GM12878 (cell line): ENCODE results near the gene TTF2. TPM values are rescaled to one million over a fixed set of nuclear protein-coding genes. Genes with fewer than 3 reads are reported as not detected.

Source experiments
- ATAC-seq: fragments of 200-7000 bp; cut with Tn5 transposase; 3 replicates; pipeline ENCODE4 v1.9.1; 2020; ENCODE audit warnings: mild to moderate bottlenecking, moderate library complexity
- BruUV-seq: library from RNA; stranded (reverse); fragments of 400-500 nt; replicated peaks from 2 replicates; lab custom pipeline; 2021; lab: Mats Ljungman, UMichigan
- CTCF ChIA-PET: fragments of 300-600 bp; sonication (Branson Sonifier 250); formaldehyde crosslinking; extraction: SDS; loops from one replicate; lab custom pipeline; 2021; ENCODE audit warnings: inconsistent platforms; lab: Yijun Ruan, JAX
- POLR2A ChIA-PET: fragments of 350-600 bp; formaldehyde crosslinking; extraction: SDS; loops from one replicate; lab custom pipeline; 2021; ENCODE audit warnings: inconsistent platforms; lab: Charles Lee
- RAD21 ChIA-PET: fragments of 300-600 bp; sonication (Branson Sonifier 250); formaldehyde crosslinking; loops from one replicate; lab custom pipeline; 2023; ENCODE audit warnings: antibody characterized with exemption; ENCODE audit not compliant: unreplicated experiment; lab: Charles Lee
- SMC1A ChIA-PET: fragments of 300-600 bp; sonication (Branson Sonifier 250); formaldehyde crosslinking; loops from one replicate; lab custom pipeline; 2023; ENCODE audit not compliant: unreplicated experiment, uncharacterized antibody; lab: Charles Lee
- DNase-seq: peaks from one replicate; pipeline ENCODE4 v3.0.0-alpha.2; 2011; ENCODE audit warnings: low read depth, low spot score
- FAIRE-seq: peaks from 3 replicates; lab custom pipeline; 2011; peaks lifted over from hg19 to GRCh38; lab: Jason Lieb, UNC
- H2AFZ ChIP-seq: 2 replicates; pipeline ENCODE4 v1.6.0; 2011; ENCODE audit warnings: low read depth, low read length, control low read depth; ENCODE audit not compliant: control insufficient read depth
- H3K27ac ChIP-seq: 2 replicates; pipeline ENCODE4 v1.5.1; 2011; ENCODE audit warnings: control low read depth; ENCODE audit not compliant: control insufficient read depth, insufficient read depth
- H3K27me3 ChIP-seq, 2 experiments: replicated peaks in 1 of 2; 2 replicates each; pipeline versions ENCODE4 v1.6.0 to v1.6.1; 2011; ENCODE audit warnings: low read length in 1 of 2; ENCODE audit not compliant: control insufficient read depth in 2 of 2, insufficient read depth in 2 of 2
- H3K36me3 ChIP-seq, 2 experiments: 2 replicates each; pipeline ENCODE4 v1.5.1; 2011; ENCODE audit warnings: low read length in 1 of 2; ENCODE audit not compliant: control insufficient read depth in 2 of 2, insufficient read depth in 2 of 2
- H3K4me1 ChIP-seq: 2 replicates; pipeline ENCODE4 v1.6.1; 2011; ENCODE audit warnings: mild to moderate bottlenecking, low read length, moderate library complexity, mixed read lengths; ENCODE audit not compliant: control insufficient read depth, insufficient read depth
- H3K4me2 ChIP-seq: 2 replicates; pipeline ENCODE4 v1.6.0; 2011; ENCODE audit warnings: control low read depth; ENCODE audit not compliant: control insufficient read depth, insufficient read depth
- H3K4me3 ChIP-seq: fragments of 200-600 bp; sonication (generic); 2 replicates; pipeline ENCODE4 v1.5.1; 2016
- H3K79me2 ChIP-seq: 2 replicates; pipeline ENCODE4 v1.6.0; 2011; ENCODE audit warnings: low read length; ENCODE audit not compliant: control insufficient read depth, insufficient read depth
- H3K9ac ChIP-seq: 2 replicates; pipeline ENCODE4 v1.8.0; 2011; ENCODE audit warnings: low read length, control low read depth, mixed read lengths; ENCODE audit not compliant: control insufficient read depth, insufficient read depth
- H3K9me3 ChIP-seq: replicated peaks from 3 replicates; pipeline ENCODE4 v1.5.1; 2011; ENCODE audit warnings: mild to moderate bottlenecking, low read length; ENCODE audit not compliant: control insufficient read depth, insufficient read depth
- H4K20me1 ChIP-seq: 2 replicates; pipeline ENCODE4 v1.6.0; 2011; ENCODE audit not compliant: control insufficient read depth, insufficient read depth
- HDAC2 ChIP-seq: fragments of 200-600 bp; sonication (generic); IDR thresholded peaks from 2 replicates; pipeline ENCODE4 v1.6.1; 2017
- NFIC ChIP-seq: IDR thresholded peaks from 2 replicates; pipeline ENCODE4 v1.6.1; 2012; ENCODE audit warnings: low read depth, mild to moderate bottlenecking, inconsistent platforms, low read length, moderate library complexity
- SKIL ChIP-seq: fragments of 450-650 bp; IDR thresholded peaks from 2 replicates; pipeline ENCODE4 v1.6.1; 2017; ENCODE audit warnings: mild to moderate bottlenecking, low read depth, inconsistent platforms; ENCODE audit not compliant: poor library complexity, severe bottlenecking
- SMAD1 ChIP-seq: fragments of 450-650 bp; IDR thresholded peaks from 2 replicates; pipeline ENCODE4 v1.6.1; 2018; ENCODE audit warnings: mild to moderate bottlenecking, low read depth; ENCODE audit not compliant: partially characterized antibody
- ZNF24 ChIP-seq: fragments of 450-650 bp; IDR thresholded peaks from 2 replicates; pipeline ENCODE4 v1.6.1; 2017; ENCODE audit warnings: antibody characterized with exemption, mild to moderate bottlenecking
- WGBS: methylation state at CpG from one replicate; pipeline ENCODE4 v1.1.6; 2016; ENCODE audit warnings: low lambda C conversion rate; ENCODE audit not compliant: insufficient replicate concordance, insufficient coverage; ENCODE audit errors: missing lambda C conversion rate; 5-methylcytosine and 5-hydroxymethylcytosine counted together
- in situ Hi-C: fragments of 300-500 bp; cut with MboI; formaldehyde crosslinking; loops from 9 replicates; pipeline ENCODE4 v1.14.3; 2018; ENCODE audit warnings: mixed read lengths
- intact Hi-C: fragments of 100-400 bp; cut with micrococcal nuclease; formaldehyde crosslinking; loops from one replicate; pipeline ENCODE4 v1.14.2; 2022; ENCODE audit not compliant: unreplicated experiment
- polyA plus RNA-seq, 11 experiments: library from polyadenylated mRNA; depleted of rRNA in 4 of 11; unstranded in 6 of 11; stranded (reverse) in 5 of 11; fragments of >200 nt; fragmentation: Nextera tagmentation in 4 of 11; fragmentation: Illumina TruSeq in 1 of 11; extraction: Ambion mirVana in 4 of 11; extraction: Trizol in 1 of 11; gene quantifications; 1 replicate in 1 of 11; 2 replicates in 10 of 11; pipeline versions ENCODE4 v1.2.1 to v1.2.3, GENCODE V29; 2011 to 2016; ENCODE audit warnings: inconsistent platforms in 2 of 11, missing spikeins in 2 of 11, low read depth in 1 of 11
- total RNA-seq, 4 experiments: library from RNA; depleted of rRNA in 3 of 4; stranded (reverse); fragments of >200 nt in 3 of 4; fragmentation: Illumina TruSeq in 1 of 4; extraction: Trizol in 1 of 4; gene quantifications; 2 replicates each; pipeline versions ENCODE4 v1.2.1 to v1.2.3, GENCODE V29; 2013 to 2021

Gene TTF2
- total and polyA plus RNA-seq, 10 of the 15 experiments (the other 5 are each of a cell fraction or from before 2014, with no cell fraction given) = 17.7 to 134 (median 78.2) TPM

GRCh38 chr1:117054068-117054467 lies 6.1 kb upstream of the TTF2 start:
- CTCF ChIA-PET = interaction anchor here (0.7 to 10.0 kb wide), 11 partner anchors 53 to 458 kb away, joined by 3 to 134 read pairs (median 3); partner anchors contain the start of gene CD101
- no peak overlapping the region for H3K4me2 ChIP-seq
- H3K4me3 ChIP-seq = no peak overlapping the region
- DNase-seq (no peak), FAIRE-seq (no peak), ATAC-seq (no peak)
- POLR2A ChIA-PET = interaction anchor here (0.7 to 1.0 kb wide), 2 partner anchors 208 to 227 kb away, joined by 3 to 7 read pairs; no protein-coding TSS in a partner anchor
- H3K36me3 ChIP-seq = no peaks in the 10 kb centered on the region
- no peaks in the 10 kb centered on the region for H4K20me1 ChIP-seq
- H3K79me2 ChIP-seq = peaks cover 24% of the 10 kb centered on the region
- SMC1A ChIA-PET = interaction anchor here (0.7 to 10.2 kb wide), 18 partner anchors 9 to 458 kb away, joined by 3 to 91 read pairs (median 5); partner anchors contain the start of gene CD101
- TF ChIP-seq SKIL (no peak), SMAD1 (no peak)
- BruUV-seq = no TSS peak
- intact Hi-C loops = loop anchor here (5.0 kb wide), 2 partner anchors 122 to 237 kb away; no protein-coding TSS in a partner anchor
- no peak overlapping the region; the same call in 1 of the 2 replicates for H3K27ac ChIP-seq
- no peaks in the 10 kb centered on the region for H3K9me3 ChIP-seq
- RAD21 ChIA-PET = interaction anchor here (0.7 to 3.9 kb wide), 9 partner anchors 51 to 480 kb away, joined by 3 to 39 read pairs (median 3); no protein-coding TSS in a partner anchor
- peaks cover 13% of the 10 kb centered on the region for H3K4me1 ChIP-seq
- no peak overlapping the region for H2AFZ ChIP-seq
- in situ Hi-C loops = loop anchor here (5.0 kb wide), 1 partner anchor 317 kb away; no protein-coding TSS in a partner anchor
- no peak overlapping the region for H3K9ac ChIP-seq
- H3K27me3 ChIP-seq = no peaks in the 10 kb centered on the region

GRCh38 chr1:117058810-117059209 lies 1.3 kb upstream of the TTF2 start:
- intact Hi-C loops (no loop called here), in situ Hi-C loops (loop anchor here (5.0 kb wide), 1 partner anchor 482 kb away; no protein-coding TSS in a partner anchor)
- H3K27ac ChIP-seq = peak overlapping the region; percentile 90
- peaks cover 4% of the 10 kb centered on the region for H3K4me1 ChIP-seq
- no peaks in the 10 kb centered on the region for H3K9me3 ChIP-seq
- WGBS = 1% methylated on average over 4 of the region's 4 CpGs
- CTCF ChIA-PET = interaction anchor here (0.8 to 10.0 kb wide), 13 partner anchors 57 to 486 kb away, joined by 3 to 134 read pairs (median 6); partner anchors contain the start of gene CD101
- H3K36me3 ChIP-seq = no peaks in the 10 kb centered on the region; a peak in 1 of 4 replicates
- H3K4me3 ChIP-seq = peak overlapping the region; percentile 70
- peaks cover 58% of the 10 kb centered on the region for H3K79me2 ChIP-seq
- POLR2A ChIA-PET = interaction anchor here (0.5 to 3.8 kb wide), 8 partner anchors 41 to 683 kb away, joined by 3 to 24 read pairs (median 4); partner anchors contain the start of gene CD58
- peak overlapping the region; percentile 28 for H3K4me2 ChIP-seq
- TF ChIP-seq HDAC2 (no peak), NFIC (no peak), ZNF24 (peak; percentile 50)
- BruUV-seq = no TSS peak
- H3K9ac ChIP-seq = peak overlapping the region; percentile 89
- RAD21 ChIA-PET = interaction anchor here (0.8 to 6.4 kb wide), 10 partner anchors 55 to 487 kb away, joined by 3 to 81 read pairs (median 5); partner anchors contain the start of genes CD101 and CD58
- no peak for ATAC-seq
- SMC1A ChIA-PET = interaction anchor here (0.6 to 10.2 kb wide), 17 partner anchors 9 to 486 kb away, joined by 3 to 91 read pairs (median 5); no protein-coding TSS in a partner anchor
- no peak for FAIRE-seq
- peak overlapping the region; percentile 90 for H2AFZ ChIP-seq
- H3K27me3 ChIP-seq = no peaks in the 10 kb centered on the region
- DNase-seq = no peak
- H4K20me1 ChIP-seq = no peaks in the 10 kb centered on the region
